GM19468 (cell line): ENCODE measurements around the gene PCLAF.
A peak's percentile ranks its signal among the peaks of the same experiment; 100 is the strongest.
"Not testable (repeated sequence)": the region's sequence is repeated elsewhere in the genome, so short reads cannot be mapped to it uniquely, and the experiment has no call there.

Source experiments
- ATAC-seq: cut with Tn5 transposase; IDR thresholded peaks from one replicate; pipeline ENCODE4 v1.9.1; 2021; ENCODE audit warnings: mild to moderate bottlenecking, moderate library complexity, moderate number of reproducible peaks; ENCODE audit not compliant: unreplicated experiment; ENCODE audit errors: extremely low read depth

Gene PCLAF

GRCh38 chr15:64371383-64371782, 9.9 kb downstream of the PCLAF start:
- not testable (repeated sequence) for ATAC-seq

GRCh38 chr15:64369078-64369607, 12.1 kb downstream of the PCLAF start:
- ATAC-seq, result no peak

- no peak for ATAC-seq
These were observed 20.0 kb downstream of the PCLAF start for GRCh38 chr15:64361259-64361658.

- ATAC-seq, result no peak
These were observed 24.6 kb downstream of the PCLAF start for GRCh38 chr15:64356710-64357040.

- ATAC-seq, result peak; percentile 76
These were observed 25.1 kb downstream of the PCLAF start, which contains the start of gene CSNK1G1 for GRCh38 chr15:64355944-64356709. CSNK1G1 (minus strand) TSS chr15:64356173; CDS start chr15:64300499, 55,674 bp downstream.

- no peak for ATAC-seq
These were observed 25.8 kb downstream of the PCLAF start for GRCh38 chr15:64355348-64355943.

GRCh38 chr15:64354688-64355344, 26.4 kb downstream of the PCLAF start:
- no peak for ATAC-seq

GRCh38 chr15:64351265-64351664, 30.0 kb downstream of the PCLAF start:
- no peak for ATAC-seq

GRCh38 chr15:64349375-64349774, 31.9 kb downstream of the PCLAF start:
- ATAC-seq, result no peak

GRCh38 chr15:64348455-64348854, 32.8 kb downstream of the PCLAF start:
- ATAC-seq, result no peak

GRCh38 chr15:64346242-64346641, 35.0 kb downstream of the PCLAF start:
- not testable (repeated sequence) for ATAC-seq

GRCh38 chr15:64344651-64345294, 36.5 kb downstream of the PCLAF start:
- ATAC-seq, result no peak

- ATAC-seq, result no peak
These were observed 37.4 kb downstream of the PCLAF start for GRCh38 chr15:64343841-64344240.

GRCh38 chr15:64343222-64343621, 38.0 kb downstream of the PCLAF start:
- no peak for ATAC-seq

- no peak for ATAC-seq
These were observed 39.3 kb downstream of the PCLAF start for GRCh38 chr15:64341961-64342360.

GRCh38 chr15:64340355-64340754, 40.9 kb downstream of the PCLAF start:
- no peak for ATAC-seq

GRCh38 chr15:64337761-64338160, 43.5 kb downstream of the PCLAF start:
- no peak for ATAC-seq

- no peak for ATAC-seq
These were observed 47.0 kb downstream of the PCLAF start for GRCh38 chr15:64333986-64334929.

GRCh38 chr15:64333516-64333915, 47.7 kb downstream of the PCLAF start:
- no peak for ATAC-seq
